ENCODE data around the gene PNKP. TPM values are rescaled to one million over a fixed set of nuclear protein-coding genes. Genes with fewer than 3 reads are reported as not detected.

The PNKP gene
- total and polyA plus RNA-seq, 7 donors = 16.7 to 31.9 (median 21.7) TPM

DNA sequence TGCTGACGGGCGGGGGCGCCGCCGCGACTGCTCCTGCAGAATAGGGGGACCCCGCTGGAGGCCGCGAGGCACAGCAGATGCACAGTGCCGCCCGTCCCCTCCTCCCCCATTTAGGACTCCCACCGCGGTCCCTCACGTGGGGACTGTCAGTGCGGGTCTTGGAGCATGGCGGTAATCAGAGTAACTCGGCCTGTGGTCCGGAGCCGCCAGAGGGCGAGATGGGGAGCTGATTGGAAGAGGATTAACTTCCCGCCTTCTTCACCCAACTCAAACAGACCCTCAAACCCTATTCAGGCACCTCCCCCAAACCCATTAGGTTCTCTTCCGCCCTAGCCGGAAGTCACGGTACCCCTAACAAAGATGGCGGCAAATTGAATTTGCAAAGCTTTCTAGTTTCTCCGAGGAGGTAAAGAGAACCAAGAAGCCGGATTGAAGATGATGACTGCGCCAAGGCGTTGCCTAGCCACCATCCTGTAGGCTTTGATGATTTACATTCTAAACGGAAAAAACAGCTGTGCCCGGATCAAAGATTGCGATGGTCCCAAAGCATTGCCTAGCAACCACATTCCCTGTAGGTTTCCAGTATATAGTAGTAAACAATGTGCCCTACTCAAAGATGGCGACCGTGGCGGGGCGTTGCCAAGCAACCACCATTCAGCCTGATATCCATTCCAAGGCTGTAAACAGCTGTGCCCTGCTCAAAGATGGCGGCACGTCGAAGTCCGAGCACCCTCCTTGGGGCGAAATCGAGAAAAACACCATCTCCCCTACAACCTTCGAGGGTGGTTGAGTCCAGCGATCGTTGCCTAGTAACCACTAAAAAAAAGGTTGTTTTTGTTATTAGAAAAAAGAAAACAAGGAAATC, 54.1 kb downstream of the PNKP start, which contains the start of gene FUZ:
FUZ (minus strand) TSS at position 296 of the 865 bp plus-strand sequence; CDS start at position 110, 186 bp downstream.
- TF ChIP-seq, protein P1, sequence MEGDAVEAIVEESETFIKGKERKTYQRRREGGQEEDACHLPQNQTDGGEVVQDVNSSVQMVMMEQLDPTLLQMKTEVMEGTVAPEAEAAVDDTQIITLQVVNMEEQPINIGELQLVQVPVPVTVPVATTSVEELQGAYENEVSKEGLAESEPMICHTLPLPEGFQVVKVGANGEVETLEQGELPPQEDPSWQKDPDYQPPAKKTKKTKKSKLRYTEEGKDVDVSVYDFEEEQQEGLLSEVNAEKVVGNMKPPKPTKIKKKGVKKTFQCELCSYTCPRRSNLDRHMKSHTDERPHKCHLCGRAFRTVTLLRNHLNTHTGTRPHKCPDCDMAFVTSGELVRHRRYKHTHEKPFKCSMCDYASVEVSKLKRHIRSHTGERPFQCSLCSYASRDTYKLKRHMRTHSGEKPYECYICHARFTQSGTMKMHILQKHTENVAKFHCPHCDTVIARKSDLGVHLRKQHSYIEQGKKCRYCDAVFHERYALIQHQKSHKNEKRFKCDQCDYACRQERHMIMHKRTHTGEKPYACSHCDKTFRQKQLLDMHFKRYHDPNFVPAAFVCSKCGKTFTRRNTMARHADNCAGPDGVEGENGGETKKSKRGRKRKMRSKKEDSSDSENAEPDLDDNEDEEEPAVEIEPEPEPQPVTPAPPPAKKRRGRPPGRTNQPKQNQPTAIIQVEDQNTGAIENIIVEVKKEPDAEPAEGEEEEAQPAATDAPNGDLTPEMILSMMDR (IDR thresholded peaks at IDR 0.05) = no peak
- peak within 1 kb of the TSS; percentile 68 for H3K4me3 ChIP-seq
- intact Hi-C loops (cut with DNase I) = loop anchor here in 1 of 2 donors (10.0 kb wide), 1 partner anchor 318 kb away; the partner anchor contains the start of gene RPS11
- no peaks in the 10 kb centered on the region for H3K36me3 ChIP-seq (ENCODE audit: insufficient read depth in 1 of 2, low read depth in 1 of 2)
- no peaks in the 10 kb centered on the region for H3K9me3 ChIP-seq
- ATAC-seq (peak; percentile 67 to 73 (median 70)), DNase-seq (peak; percentile 97 to 98)
- peak within 1 kb of the TSS; percentile 88 for H3K27ac ChIP-seq
- WGBS, 3 donors = 0% methylated on average over 45 of the region's 45 CpGs
- no peaks in the 10 kb centered on the region for H3K27me3 ChIP-seq (ENCODE audit: insufficient read depth in 3 of 3, low read length in 2 of 3)
- peaks cover 21% of the 10 kb centered on the region for H3K4me1 ChIP-seq

DNA sequence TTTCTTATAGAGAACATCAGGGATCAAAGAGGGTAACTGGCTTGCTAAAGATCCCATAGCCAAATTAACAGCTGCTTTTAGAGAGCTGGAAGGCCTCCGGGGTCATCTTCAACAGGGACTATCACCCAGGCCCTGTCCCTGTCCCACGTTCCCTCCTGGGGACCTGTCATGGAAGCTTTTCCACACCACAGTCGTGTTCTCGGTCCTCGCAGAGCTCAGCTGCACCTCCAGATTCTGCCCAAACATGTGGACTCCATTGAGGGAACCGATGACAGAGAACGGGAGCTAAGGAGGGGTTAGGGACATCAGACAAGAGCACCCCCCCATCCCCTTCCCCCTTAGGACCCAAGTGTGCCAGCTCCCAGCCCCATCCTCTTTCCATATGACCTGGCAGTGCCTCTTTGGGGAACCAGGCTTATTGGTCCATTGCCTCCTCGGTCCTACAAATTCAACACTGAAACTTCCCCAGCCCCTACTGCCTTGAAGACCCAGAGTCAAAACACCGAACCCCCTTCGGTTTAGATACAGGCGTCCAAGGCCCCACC, 54.9 kb downstream of the PNKP start:
- no peaks in the 10 kb centered on the region for H3K9me3 ChIP-seq
- WGBS, 3 donors = 28 to 37% (median 29%) methylated on average over 11 of the region's 11 CpGs
- H3K4me1 ChIP-seq = peaks cover 21% of the 10 kb centered on the region

DNA sequence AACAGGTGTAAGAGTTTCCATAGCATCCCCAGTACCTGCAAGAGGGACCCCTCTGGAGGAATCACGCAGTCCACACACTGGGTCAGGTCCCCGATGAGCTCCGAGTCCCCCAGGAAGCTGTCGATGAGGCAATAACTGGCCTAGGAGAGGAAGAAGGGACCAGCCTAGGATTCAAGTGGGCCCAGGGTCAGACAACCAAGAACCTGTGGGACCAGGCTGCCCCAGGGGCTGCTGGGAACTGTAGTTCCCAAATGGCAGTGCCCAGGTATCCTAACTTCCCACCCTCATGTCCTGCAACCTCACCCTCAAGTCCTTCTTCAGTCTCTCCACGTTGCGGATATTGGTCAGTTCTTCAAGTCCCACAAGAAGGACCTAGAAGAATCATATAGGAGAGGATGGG, 56.0 kb downstream of the PNKP start:
- H3K27ac ChIP-seq = no peak overlapping the region
- intact Hi-C loops (cut with DNase I) = loop anchor here in 1 of 2 donors (10.0 kb wide), 1 partner anchor 317 kb away; the partner anchor contains the start of gene RPS11
- no peak for DNase-seq

More for the DNA sequence above, 54.9 kb downstream of the PNKP start:
- Histone ChIP-seq H3K4me3 (peak overlapping the region; percentile 68), H3K27ac (peak overlapping the region; percentile 88), H3K36me3 (ENCODE audit: insufficient read depth in 1 of 2, low read depth in 1 of 2) (peaks cover 0 to 4% of the 10 kb centered on the region in 2 donors), H3K27me3 (ENCODE audit: insufficient read depth in 3 of 3, low read length in 2 of 3) (no peaks in the 10 kb centered on the region)
- DNase-seq (no peak), ATAC-seq (no peak)
- TF ChIP-seq, protein P1 (IDR thresholded peaks at IDR 0.05) = no peak
- intact Hi-C loops (cut with DNase I) = loop anchor here in 1 of 2 donors (10.0 kb wide), 1 partner anchor 318 kb away; the partner anchor contains the start of gene RPS11

More for the DNA sequence above, 56.0 kb downstream of the PNKP start:
- 91 to 97% (median 93%) methylated on average over 6 of the region's 6 CpGs for WGBS, 3 donors
- Histone ChIP-seq H3K4me3 (no peak overlapping the region), H3K36me3 (ENCODE audit: insufficient read depth in 1 of 2, low read depth in 1 of 2) (peaks cover 0 to 16% of the 10 kb centered on the region in 2 donors), H3K4me1 (peaks cover 12% of the 10 kb centered on the region), H3K9me3 (no peaks in the 10 kb centered on the region), H3K27me3 (ENCODE audit: insufficient read depth in 3 of 3, low read length in 2 of 3) (no peaks in the 10 kb centered on the region)
- TF ChIP-seq, protein P1 (IDR thresholded peaks at IDR 0.05) = no peak
- ATAC-seq = no peak

Other genes with a start within 250 kb of the PNKP start
- 10 to 100 TPM; 22.6 to 57.0 (median 42.5) TPM for gene RRAS, start 227.4 kb downstream of the PNKP start, total RNA-seq
- 10 to 100 TPM; 39.9 to 49.8 (median 48.4) TPM for gene RRAS, start 227.4 kb downstream of the PNKP start, polyA plus RNA-seq
- 10 to 100 TPM; 45.5 to 72.9 (median 61.0) TPM for gene SCAF1, start 225.4 kb downstream of the PNKP start, total RNA-seq
- gene SCAF1, start 225.4 kb downstream of the PNKP start, polyA plus RNA-seq = 10 to 100 TPM; 23.0 to 32.5 (median 23.8) TPM
- gene IRF3, start 201.7 kb downstream of the PNKP start, total RNA-seq = 10 to 100 TPM; 10.3 to 22.1 (median 14.4) TPM
- 10 to 100 TPM; 18.2 to 26.5 (median 21.7) TPM for gene IRF3, start 201.7 kb downstream of the PNKP start, polyA plus RNA-seq
- gene BCL2L12, start 201.6 kb downstream of the PNKP start, total RNA-seq = 10 to 100 TPM; 13.0 to 21.5 (median 15.8) TPM
- 10 to 100 TPM; 28.3 to 42.7 (median 35.0) TPM for gene BCL2L12, start 201.6 kb downstream of the PNKP start, polyA plus RNA-seq
- gene PRMT1, start 190.3 kb downstream of the PNKP start, total RNA-seq = 100 to 1,000 TPM; 180 to 259 (median 198) TPM
- 100 to 1,000 TPM; 139 to 424 (median 208) TPM for gene PRMT1, start 190.3 kb downstream of the PNKP start, polyA plus RNA-seq
- gene ADM5, start 178.0 kb downstream of the PNKP start, total RNA-seq = 1 to 10 TPM in 2 of 4 donors, under 1 TPM in 2; 0.58 to 1.5 (median 1.0) TPM
- gene ADM5, start 178.0 kb downstream of the PNKP start, polyA plus RNA-seq = under 1 TPM; 0.38 to 0.48 (median 0.41) TPM
- 1 to 10 TPM in 1 of 4 donors, under 1 TPM in 3; 0.53 to 1.2 (median 0.70) TPM for gene CPT1C, start 176.5 kb downstream of the PNKP start, total RNA-seq
- gene CPT1C, start 176.5 kb downstream of the PNKP start, polyA plus RNA-seq = 1 to 10 TPM in 2 of 3 donors, under 1 TPM in 1; 0.34 to 1.1 (median 1.0) TPM
- gene TSKS, start 104.3 kb downstream of the PNKP start, total RNA-seq = under 1 TPM in 1 of 4 donors, not detected in 3; 0.24 TPM
- gene TSKS, start 104.3 kb downstream of the PNKP start, polyA plus RNA-seq = under 1 TPM; 0.18 to 0.27 (median 0.18) TPM
- 100 to 1,000 TPM in 1 of 4 donors, 10 to 100 TPM in 3; 79.1 to 102 (median 84.3) TPM for gene AP2A1, start 100.6 kb downstream of the PNKP start, total RNA-seq
- 10 to 100 TPM; 58.2 to 81.7 (median 69.6) TPM for gene AP2A1, start 100.6 kb downstream of the PNKP start, polyA plus RNA-seq
- 10 to 100 TPM; 20.9 to 33.7 (median 25.2) TPM for gene FUZ, start 54.3 kb downstream of the PNKP start, total RNA-seq
- 10 to 100 TPM; 15.9 to 38.8 (median 28.6) TPM for gene FUZ, start 54.3 kb downstream of the PNKP start, polyA plus RNA-seq
- 10 to 100 TPM; 43.0 to 97.8 (median 69.7) TPM for gene MED25, start 49.3 kb downstream of the PNKP start, total RNA-seq
- gene MED25, start 49.3 kb downstream of the PNKP start, polyA plus RNA-seq = 100 to 1,000 TPM in 1 of 3 donors, 10 to 100 TPM in 2; 24.5 to 125 (median 92.5) TPM
- gene PTOV1, start 16.4 kb downstream of the PNKP start, total RNA-seq = 100 to 1,000 TPM in 3 of 4 donors, 10 to 100 TPM in 1; 93.2 to 189 (median 151) TPM
- 100 to 1,000 TPM in 2 of 3 donors, 10 to 100 TPM in 1; 72.1 to 122 (median 106) TPM for gene PTOV1, start 16.4 kb downstream of the PNKP start, polyA plus RNA-seq
- 10 to 100 TPM; 56.0 to 82.8 (median 57.2) TPM for gene AKT1S1, start 9.8 kb upstream of the PNKP start, total RNA-seq
- 100 to 1,000 TPM in 1 of 3 donors, 10 to 100 TPM in 2; 48.0 to 103 (median 76.0) TPM for gene AKT1S1, start 9.8 kb upstream of the PNKP start, polyA plus RNA-seq
- gene TBC1D17, start 10.1 kb upstream of the PNKP start, total RNA-seq = 100 to 1,000 TPM in 2 of 4 donors, 10 to 100 TPM in 2; 81.8 to 107 (median 94.8) TPM
- 10 to 100 TPM; 36.3 to 62.0 (median 52.6) TPM for gene TBC1D17, start 10.1 kb upstream of the PNKP start, polyA plus RNA-seq
- 1 to 10 TPM in 1 of 4 donors, under 1 TPM in 3; 0.21 to 3.3 (median 0.46) TPM for gene IL4I1, start 29.3 kb upstream of the PNKP start, total RNA-seq
- gene IL4I1, start 29.3 kb upstream of the PNKP start, polyA plus RNA-seq = under 1 TPM; 0.05 to 0.46 (median 0.27) TPM
- 10 to 100 TPM; 13.3 to 31.8 (median 20.1) TPM for gene ATF5, start 61.6 kb upstream of the PNKP start, total RNA-seq
- 10 to 100 TPM in 2 of 3 donors, 1 to 10 TPM in 1; 10.0 to 39.4 (median 23.7) TPM for gene ATF5, start 61.6 kb upstream of the PNKP start, polyA plus RNA-seq
- 10 to 100 TPM; 35.3 to 46.8 (median 39.7) TPM for gene NUP62, start 61.9 kb upstream of the PNKP start, total RNA-seq
- gene NUP62, start 61.9 kb upstream of the PNKP start, polyA plus RNA-seq = 10 to 100 TPM; 21.1 to 46.3 (median 41.4) TPM
- gene SIGLEC11, start 93.6 kb upstream of the PNKP start, total RNA-seq = under 1 TPM in 3 of 4 donors, not detected in 1; 0.36 to 0.38 (median 0.37) TPM
- gene SIGLEC11, start 93.6 kb upstream of the PNKP start, polyA plus RNA-seq = under 1 TPM; 0.13 to 0.22 (median 0.21) TPM
- 10 to 100 TPM; 25.4 to 39.0 (median 29.2) TPM for gene VRK3, start 157.8 kb upstream of the PNKP start, total RNA-seq
- 10 to 100 TPM; 23.8 to 54.7 (median 26.2) TPM for gene VRK3, start 157.8 kb upstream of the PNKP start, polyA plus RNA-seq
- 1 to 10 TPM; 4.9 to 8.9 (median 5.8) TPM for gene ZNF473, start 158.4 kb upstream of the PNKP start, total RNA-seq
- 1 to 10 TPM; 3.9 to 6.5 (median 4.1) TPM for gene ZNF473, start 158.4 kb upstream of the PNKP start, polyA plus RNA-seq

Data from psoas muscle (tissue), 8 donors.